ENCODE measurements around the gene FAM20C. TPM values are rescaled to one million over a fixed set of nuclear protein-coding genes. Genes with fewer than 3 reads are reported as not detected.

Gene FAM20C
- total RNA-seq, 2 donors from 2014 or later = 32.5 to 106 TPM

- ATAC-seq (ENCODE audit: insufficient number of reproducible peaks, low FRiP score, low read depth) (no peak), DNase-seq (ENCODE audit: low spot score) (no peak)
- no peak overlapping the region for H3K4me3 ChIP-seq
- H3K36me3 ChIP-seq = no peaks in the 10 kb centered on the region
- peaks cover 4% of the 10 kb centered on the region for H3K9me3 ChIP-seq
- no peaks in the 10 kb centered on the region for H3K4me1 ChIP-seq (ENCODE audit: control insufficient read depth in 1 of 2, low read depth in 2 of 2)
- TF ChIP-seq CTCF (IDR thresholded peaks at IDR 0.05) = peak; percentile 49
- H3K27ac ChIP-seq = no peak overlapping the region
- no peaks in the 10 kb centered on the region for H3K27me3 ChIP-seq (replicated peaks; ENCODE audit: insufficient read depth)
Measured at GRCh38 chr7:266851-267840, 74.8 kb downstream of the FAM20C start.

- H3K4me1 ChIP-seq (ENCODE audit: control insufficient read depth in 1 of 2, low read depth in 2 of 2) = no peaks in the 10 kb centered on the region
- H3K27me3 ChIP-seq (replicated peaks; ENCODE audit: insufficient read depth) = no peaks in the 10 kb centered on the region
- peaks cover 15% of the 10 kb centered on the region for H3K9me3 ChIP-seq
- no peak overlapping the region for H3K27ac ChIP-seq
- DNase-seq (ENCODE audit: low spot score) (no peak), ATAC-seq (ENCODE audit: insufficient number of reproducible peaks, low FRiP score, low read depth) (no peak)
- no peak overlapping the region for H3K4me3 ChIP-seq
- TF ChIP-seq CTCF (IDR thresholded peaks at IDR 0.05) = no peak
- no peaks in the 10 kb centered on the region for H3K36me3 ChIP-seq
Measured at GRCh38 chr7:268991-269390, 76.6 kb downstream of the FAM20C start.

- ATAC-seq (ENCODE audit: insufficient number of reproducible peaks, low FRiP score, low read depth) = no peak
- Histone ChIP-seq H3K27ac (no peak overlapping the region), H3K9me3 (peaks cover 18% of the 10 kb centered on the region), H3K4me3 (no peak overlapping the region), H3K27me3 (replicated peaks; ENCODE audit: insufficient read depth) (no peaks in the 10 kb centered on the region), H3K36me3 (no peaks in the 10 kb centered on the region), H3K4me1 (ENCODE audit: control insufficient read depth in 1 of 2, low read depth in 2 of 2) (no peaks in the 10 kb centered on the region)
- TF ChIP-seq CTCF (IDR thresholded peaks at IDR 0.05) = no peak
- no peak for DNase-seq (ENCODE audit: low spot score)
Measured at GRCh38 chr7:269721-270120, 77.3 kb downstream of the FAM20C start.

GRCh38 chr7:270351-270983 lies 78.1 kb downstream of the FAM20C start:
- H3K27ac ChIP-seq = no peak overlapping the region
- H3K4me3 ChIP-seq = no peak overlapping the region
- TF ChIP-seq CTCF (IDR thresholded peaks at IDR 0.05) = no peak
- no peak for DNase-seq (ENCODE audit: low spot score)
- no peak for ATAC-seq (ENCODE audit: insufficient number of reproducible peaks, low FRiP score, low read depth)
- no peaks in the 10 kb centered on the region for H3K36me3 ChIP-seq
- peaks cover 18% of the 10 kb centered on the region for H3K9me3 ChIP-seq
- no peaks in the 10 kb centered on the region for H3K4me1 ChIP-seq (ENCODE audit: control insufficient read depth in 1 of 2, low read depth in 2 of 2)
- H3K27me3 ChIP-seq (replicated peaks; ENCODE audit: insufficient read depth) = no peaks in the 10 kb centered on the region
